GM13976 (cell line): ENCODE results near the gene U2AF1L4.

Experiments
- DNase-seq: peaks from one replicate; pipeline ENCODE4 v3.0.0; 2012; ENCODE audit warnings: low spot score
- CTCF ChIP-seq: IDR thresholded peaks from 2 replicates; pipeline ENCODE4 v1.5.1; 2012; ENCODE audit warnings: borderline replicate concordance, mild to moderate bottlenecking; ENCODE audit not compliant: insufficient read depth; ENCODE audit errors: extremely low read depth, missing control alignments, control extremely low read depth
- in situ Hi-C: fragments of 300-500 bp; cut with MboI; formaldehyde crosslinking; loops from one replicate; pipeline ENCODE4 v1.12.0; 2022; ENCODE audit warnings: low sequenced_read_pairs, mixed read lengths, inconsistent platforms; ENCODE audit not compliant: unreplicated experiment

The U2AF1L4 gene

GRCh38 chr19:35757231-35757748, 12.1 kb upstream of the U2AF1L4 start:
- in situ Hi-C loops, result no loop called here
- no peak for TF ChIP-seq CTCF
- DNase-seq, result no peak

GRCh38 chr19:35756377-35757230, 11.4 kb upstream of the U2AF1L4 start, which contains the start of gene HSPB6:
TSS of gene HSPB6 (minus strand) at chr19:35757029. CDS start at chr19:35757008, 21 bp downstream.
- TF ChIP-seq CTCF, result no peak
- no peak for DNase-seq
- in situ Hi-C loops, result no loop called here

- DNase-seq, result no peak
- in situ Hi-C loops, result no loop called here
- no peak for TF ChIP-seq CTCF
These were observed 10.5 kb upstream of the U2AF1L4 start for GRCh38 chr19:35755550-35756376.

- in situ Hi-C loops, result no loop called here
- TF ChIP-seq CTCF, result no peak
- no peak for DNase-seq
These were observed 9.9 kb upstream of the U2AF1L4 start for GRCh38 chr19:35755131-35755549.

- in situ Hi-C loops, result no loop called here
- no peak for DNase-seq
- no peak for TF ChIP-seq CTCF
These were observed 9.3 kb upstream of the U2AF1L4 start for GRCh38 chr19:35754370-35755130.

- no peak for DNase-seq
- no peak for TF ChIP-seq CTCF
- in situ Hi-C loops, result no loop called here
These were observed 8.6 kb upstream of the U2AF1L4 start for GRCh38 chr19:35753634-35754369.
